Measurements from ENCODE around the gene UTRN.

GRCh38 chr6:144315226-144315980 lies 30.3 kb downstream of the UTRN start:
- TF ChIP-seq CTCF (IDR thresholded peaks at IDR 0.05) (no peak), POLR2A (IDR thresholded peaks at IDR 0.05) (no peak)
